HS-5 (cell line): ENCODE measurements around the gene RALB.
A peak's percentile ranks its signal among the peaks of the same experiment; 100 is the strongest.

Experiments
- DNase-seq: peaks from one replicate; pipeline ENCODE4 v3.0.0-alpha.2; 2012; ENCODE audit warnings: low read depth

RALB gene

GRCh38 chr2:120343100-120343432 is 90.4 kb downstream of the RALB start:
- no peak for DNase-seq

GRCh38 chr2:120343433-120344105 is 90.9 kb downstream of the RALB start:
- peak; percentile 53 for DNase-seq
